HEK293 (cell line): ENCODE measurements around the gene C5orf47.

Source experiments
- CTCF ChIP-seq: fragments of 450-650 bp; formaldehyde crosslinking; IDR thresholded peaks from 2 replicates; pipeline ENCODE4 v1.5.1; 2016; ENCODE audit warnings: missing biosample characterization, missing genetic modification characterization
- ZNF558 ChIP-seq: fragments of 450-650 bp; formaldehyde crosslinking; IDR thresholded peaks from 2 replicates; pipeline ENCODE4 v1.5.1; 2016; ENCODE audit warnings: missing biosample characterization, missing genetic modification characterization
- TF ChIP-seq, protein P1 (sequence below): fragments of 450-650 bp; formaldehyde crosslinking; IDR thresholded peaks from 2 replicates; pipeline ENCODE4 v1.5.1; 2016; ENCODE audit warnings: missing biosample characterization, missing genetic modification characterization, borderline replicate concordance

- TF ChIP-seq, protein P1, sequence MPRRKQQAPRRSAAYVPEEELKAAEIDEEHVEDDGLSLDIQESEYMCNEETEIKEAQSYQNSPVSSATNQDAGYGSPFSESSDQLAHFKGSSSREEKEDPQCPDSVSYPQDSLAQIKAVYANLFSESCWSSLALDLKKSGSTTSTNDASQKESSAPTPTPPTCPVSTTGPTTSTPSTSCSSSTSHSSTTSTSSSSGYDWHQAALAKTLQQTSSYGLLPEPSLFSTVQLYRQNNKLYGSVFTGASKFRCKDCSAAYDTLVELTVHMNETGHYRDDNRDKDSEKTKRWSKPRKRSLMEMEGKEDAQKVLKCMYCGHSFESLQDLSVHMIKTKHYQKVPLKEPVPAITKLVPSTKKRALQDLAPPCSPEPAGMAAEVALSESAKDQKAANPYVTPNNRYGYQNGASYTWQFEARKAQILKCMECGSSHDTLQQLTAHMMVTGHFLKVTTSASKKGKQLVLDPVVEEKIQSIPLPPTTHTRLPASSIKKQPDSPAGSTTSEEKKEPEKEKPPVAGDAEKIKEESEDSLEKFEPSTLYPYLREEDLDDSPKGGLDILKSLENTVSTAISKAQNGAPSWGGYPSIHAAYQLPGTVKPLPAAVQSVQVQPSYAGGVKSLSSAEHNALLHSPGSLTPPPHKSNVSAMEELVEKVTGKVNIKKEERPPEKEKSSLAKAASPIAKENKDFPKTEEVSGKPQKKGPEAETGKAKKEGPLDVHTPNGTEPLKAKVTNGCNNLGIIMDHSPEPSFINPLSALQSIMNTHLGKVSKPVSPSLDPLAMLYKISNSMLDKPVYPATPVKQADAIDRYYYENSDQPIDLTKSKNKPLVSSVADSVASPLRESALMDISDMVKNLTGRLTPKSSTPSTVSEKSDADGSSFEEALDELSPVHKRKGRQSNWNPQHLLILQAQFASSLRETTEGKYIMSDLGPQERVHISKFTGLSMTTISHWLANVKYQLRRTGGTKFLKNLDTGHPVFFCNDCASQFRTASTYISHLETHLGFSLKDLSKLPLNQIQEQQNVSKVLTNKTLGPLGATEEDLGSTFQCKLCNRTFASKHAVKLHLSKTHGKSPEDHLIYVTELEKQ (tag by site-specific recombination) = no peak
- no peak for TF ChIP-seq ZNF558 (tag by site-specific recombination)
- TF ChIP-seq CTCF (tag by site-specific recombination) = no peak
These were observed 15.4 kb upstream of the C5orf47 start for GRCh38 chr5:173973616-173973969.
